SK-N-SH (cell line): Measurements from ENCODE around the gene STIP1. TPM values are rescaled to one million over a fixed set of nuclear protein-coding genes. Genes with fewer than 3 reads are reported as not detected.

Experiments used
- CTCF ChIA-PET: fragments of 300-600, 350-600 bp; formaldehyde crosslinking; extraction: SDS; loops from one replicate; lab custom pipeline; 2021; lab: Yijun Ruan, JAX
- POLR2A ChIA-PET: fragments of 350-600 bp; sonication (Branson Sonifier 250); formaldehyde crosslinking; extraction: SDS; loops from one replicate; lab custom pipeline; 2020; ENCODE audit warnings: antibody characterized with exemption, inconsistent platforms; lab: Yijun Ruan, JAX
- DNase-seq: peaks from one replicate; pipeline ENCODE4 v3.0.0; 2012
- H2AFZ ChIP-seq: fragments of 200-600 bp; sonication (generic); 2 replicates; pipeline ENCODE4 v1.8.1; 2016; ENCODE audit warnings: antibody characterized with exemption, mild to moderate bottlenecking, low read depth
- H3F3A ChIP-seq: fragments of 200-600 bp; sonication (generic); replicated peaks from 2 replicates; pipeline ENCODE3; 2016; ENCODE audit warnings: antibody characterized with exemption, mild to moderate bottlenecking; ENCODE audit not compliant: insufficient read depth
- H3K27ac ChIP-seq, 2 experiments: fragments of 200-500 bp in 1 of 2; fragments of 200-600 bp in 1 of 2; sonication (Bioruptor generic) in 1 of 2; sonication (generic), shearing (Covaris generic) in 1 of 2; 2 replicates each; pipeline versions ENCODE4 v1.5.1 to v1.6.1; 2014 to 2016; ENCODE audit warnings: low read depth in 2 of 2, inconsistent platforms in 1 of 2, low read length in 1 of 2, mild to moderate bottlenecking in 1 of 2, mixed read lengths in 1 of 2
- H3K27me3 ChIP-seq: fragments of 200-600 bp; sonication (generic), shearing (Covaris generic); 2 replicates; pipeline ENCODE4 v1.6.1; 2016; ENCODE audit warnings: mixed run types; ENCODE audit not compliant: insufficient read depth
- H3K36me3 ChIP-seq, 2 experiments: fragments of 200-500 bp in 1 of 2; fragments of 200-600 bp in 1 of 2; sonication (Bioruptor generic) in 1 of 2; sonication (generic) in 1 of 2; replicated peaks in 1 of 2; 2 replicates each; pipeline versions ENCODE3 to v1.5.1; 2014 to 2016; ENCODE audit warnings: low read length in 1 of 2, mild to moderate bottlenecking in 1 of 2; ENCODE audit not compliant: insufficient read depth in 2 of 2, control insufficient read depth in 1 of 2
- H3K4me1 ChIP-seq, 2 experiments: fragments of 200-500 bp in 1 of 2; fragments of 200-600 bp in 1 of 2; sonication (Bioruptor generic) in 1 of 2; sonication (generic), shearing (Covaris generic) in 1 of 2; 2 replicates each; pipeline versions ENCODE4 v1.5.1 to v1.6.1; 2014 to 2016; ENCODE audit warnings: low read depth in 1 of 2, low read length in 1 of 2, mixed run types in 1 of 2; ENCODE audit not compliant: insufficient read depth in 2 of 2, control insufficient read depth in 1 of 2
- H3K4me2 ChIP-seq: fragments of 200-600 bp; sonication (generic), shearing (Covaris generic); 2 replicates; pipeline ENCODE4 v1.6.1; 2017; ENCODE audit warnings: mixed run types
- H3K4me3 ChIP-seq, 2 experiments: fragments of 200-500 bp in 1 of 2; fragments of 200-600 bp in 1 of 2; sonication (Bioruptor generic) in 1 of 2; sonication (generic), shearing (Covaris generic) in 1 of 2; 2 replicates each; pipeline versions ENCODE4 v1.5.1 to v1.8.1; 2014 to 2016; ENCODE audit warnings: low read depth in 2 of 2, inconsistent platforms in 1 of 2, low read length in 1 of 2, mild to moderate bottlenecking in 1 of 2, mixed read lengths in 1 of 2, moderate library complexity in 1 of 2
- H3K79me2 ChIP-seq: fragments of 200-600 bp; sonication (generic); 2 replicates; pipeline ENCODE4 v1.8.1; 2017; ENCODE audit warnings: mild to moderate bottlenecking; ENCODE audit not compliant: insufficient read depth
- H3K9ac ChIP-seq: fragments of 200-600 bp; sonication (generic); 2 replicates; pipeline ENCODE4 v1.6.1; 2017; ENCODE audit warnings: mixed run types
- H3K9me2 ChIP-seq: fragments of 200-600 bp; sonication (generic); 2 replicates; pipeline ENCODE4 v1.6.1; 2017; ENCODE audit warnings: mixed run types
- H3K9me3 ChIP-seq: fragments of 200-600 bp; sonication (generic); 2 replicates; pipeline ENCODE4 v1.6.1; 2017; ENCODE audit warnings: mixed run types, mild to moderate bottlenecking, moderate library complexity
- H4K20me1 ChIP-seq: fragments of 200-600 bp; sonication (generic); 2 replicates; pipeline ENCODE4 v1.6.1; 2017; ENCODE audit warnings: mild to moderate bottlenecking, mixed run types; ENCODE audit not compliant: insufficient read depth
- ELF1 ChIP-seq: IDR thresholded peaks from 2 replicates; pipeline ENCODE4 v1.4.0; 2012
- EZH2phosphoT487 ChIP-seq: fragments of 200-600 bp; sonication (generic); IDR thresholded peaks from 2 replicates; pipeline ENCODE4 v1.6.1; 2017; ENCODE audit warnings: low read depth, mixed run types, mild to moderate bottlenecking, antibody characterized with exemption, moderate library complexity, borderline replicate concordance
- GATA2 ChIP-seq: sonication (generic); formaldehyde crosslinking; IDR thresholded peaks from 2 replicates; pipeline ENCODE4 v1.5.0; 2020; ENCODE audit warnings: mild to moderate bottlenecking, missing genetic modification reagents
- JUND ChIP-seq: IDR thresholded peaks from 2 replicates; pipeline ENCODE4 v1.4.0; 2012
- NFIC ChIP-seq: IDR thresholded peaks from 2 replicates; pipeline ENCODE4 v1.4.0; 2012; ENCODE audit warnings: borderline replicate concordance
- RAD21 ChIP-seq: IDR thresholded peaks from 2 replicates; pipeline ENCODE4 v1.6.1; 2012; ENCODE audit warnings: mild to moderate bottlenecking, low read length
- RCOR1 ChIP-seq: fragments of 150-350 bp; IDR thresholded peaks from 2 replicates; pipeline ENCODE4 v1.6.1; 2017; ENCODE audit warnings: antibody characterized with exemption, low read length
- RFX5 ChIP-seq: IDR thresholded peaks from 2 replicates; pipeline ENCODE4 v1.6.1; 2012; ENCODE audit warnings: mild to moderate bottlenecking, improper control_type of control experiment, low read length
- SIN3A ChIP-seq: IDR thresholded peaks from 2 replicates; pipeline ENCODE4 v1.6.1; 2012; ENCODE audit warnings: low read depth, mild to moderate bottlenecking, low read length, moderate library complexity, borderline replicate concordance
- SMC3 ChIP-seq: IDR thresholded peaks from 2 replicates; pipeline ENCODE4 v1.6.1; 2012; ENCODE audit warnings: low read depth, low read length, improper control_type of control experiment
- TAF1 ChIP-seq: IDR thresholded peaks from 2 replicates; pipeline ENCODE4 v1.6.1; 2012; ENCODE audit warnings: low read depth, mild to moderate bottlenecking, low read length, moderate library complexity, borderline replicate concordance
- TEAD4 ChIP-seq: IDR thresholded peaks from 2 replicates; pipeline ENCODE4 v1.4.0; 2012; ENCODE audit warnings: mild to moderate bottlenecking, borderline replicate concordance; ENCODE audit not compliant: insufficient read depth
- WGBS: methylation state at CpG from one replicate; pipeline ENCODE4 v1.1.6; 2017; ENCODE audit warnings: low lambda C conversion rate; 5-methylcytosine and 5-hydroxymethylcytosine counted together
- polyA plus RNA-seq, 3 experiments: library from polyadenylated mRNA; depleted of rRNA; stranded (reverse); fragments of >200 nt; gene quantifications; 2 replicates each; pipeline ENCODE4 v1.2.3, GENCODE V29; 2012
- TF ChIP-seq, protein P1 (sequence below): IDR thresholded peaks from 2 replicates; pipeline ENCODE4; 2012
- TF ChIP-seq, protein P2 (sequence below): IDR thresholded peaks from 2 replicates; pipeline ENCODE4 v1.4.0; 2012; ENCODE audit warnings: low read depth, borderline replicate concordance
- TF ChIP-seq, protein P3 (sequence below): fragments of 150-350 bp; IDR thresholded peaks from 2 replicates; pipeline ENCODE4 v1.6.1; 2017; ENCODE audit warnings: antibody characterized with exemption, low read length, low read depth, borderline replicate concordance

The STIP1 gene
- polyA plus RNA-seq, 1 of the 3 experiments (the other 2 are of a cell fraction): 163 TPM

DNA sequence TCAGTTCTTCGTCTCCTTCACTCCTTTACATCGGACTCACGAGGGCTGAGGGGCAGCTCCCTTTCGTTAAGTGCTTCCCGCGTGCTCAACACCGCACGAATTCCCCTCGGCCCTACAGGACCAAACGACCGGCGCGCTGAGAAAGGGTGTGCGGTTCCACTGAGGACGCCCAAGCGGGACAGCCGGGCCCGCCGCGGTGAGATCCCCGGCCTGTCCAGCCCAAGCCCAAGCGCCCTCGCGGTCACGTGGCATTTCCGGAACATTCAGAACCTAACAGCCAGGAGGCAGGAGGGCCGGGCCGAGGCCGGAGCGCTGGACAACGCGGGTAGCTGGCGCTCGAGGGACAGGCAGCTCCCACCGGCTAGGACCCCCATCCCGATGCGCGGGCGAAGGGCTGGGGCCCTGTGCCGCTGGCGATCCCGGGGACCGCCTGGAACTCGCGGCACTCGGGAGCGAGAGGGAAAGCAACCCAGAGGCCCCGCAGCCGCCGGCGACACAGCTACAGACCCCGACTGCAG lies 737 bp upstream of the STIP1 start (continued):
- TF ChIP-seq SMC3 (no peak), ELF1 (peak; percentile 26; the same call in 1 of the 2 replicates), TEAD4 (no peak), EZH2phosphoT487 (no peak), RAD21 (no peak), JUND (no peak), NFIC (no peak), SIN3A (no peak), RFX5 (no peak), TAF1 (peak; percentile 98)
- TF ChIP-seq, protein P1, sequence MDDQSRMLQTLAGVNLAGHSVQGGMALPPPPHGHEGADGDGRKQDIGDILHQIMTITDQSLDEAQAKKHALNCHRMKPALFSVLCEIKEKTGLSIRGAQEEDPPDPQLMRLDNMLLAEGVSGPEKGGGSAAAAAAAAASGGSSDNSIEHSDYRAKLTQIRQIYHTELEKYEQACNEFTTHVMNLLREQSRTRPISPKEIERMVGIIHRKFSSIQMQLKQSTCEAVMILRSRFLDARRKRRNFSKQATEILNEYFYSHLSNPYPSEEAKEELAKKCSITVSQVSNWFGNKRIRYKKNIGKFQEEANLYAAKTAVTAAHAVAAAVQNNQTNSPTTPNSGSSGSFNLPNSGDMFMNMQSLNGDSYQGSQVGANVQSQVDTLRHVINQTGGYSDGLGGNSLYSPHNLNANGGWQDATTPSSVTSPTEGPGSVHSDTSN: no peak

DNA sequence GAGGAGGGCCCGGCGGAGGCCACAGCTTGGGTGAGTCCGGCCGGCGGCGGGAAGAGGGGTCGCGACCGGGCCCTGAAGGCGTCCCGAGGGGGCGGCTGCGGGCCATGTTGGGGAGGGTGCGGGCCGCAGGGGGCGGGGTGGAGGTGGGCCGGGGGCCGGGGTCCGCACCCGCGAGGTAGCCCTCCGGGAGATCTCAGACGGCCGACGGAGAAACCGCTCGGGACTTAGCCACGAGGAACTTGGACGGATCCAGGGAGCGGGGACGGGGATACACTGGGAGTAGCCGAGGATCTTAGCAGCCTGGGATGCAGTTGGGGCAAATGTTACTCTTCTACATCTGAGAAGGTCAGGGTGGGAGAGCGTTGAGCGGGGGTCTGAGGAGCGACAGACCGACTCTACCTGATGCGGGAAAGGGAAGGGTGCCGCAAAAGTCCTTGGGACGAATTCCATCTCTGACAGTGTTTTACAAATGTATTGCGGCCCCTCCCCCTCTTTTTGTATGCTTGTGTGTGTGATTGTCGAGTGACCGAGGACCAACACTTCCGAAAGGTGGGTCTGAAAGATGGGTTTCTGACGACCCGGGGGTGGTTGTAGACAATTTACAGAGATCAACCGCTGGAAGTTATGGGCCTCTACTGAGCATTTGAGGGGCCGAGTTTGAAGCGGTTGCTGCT lies 658 bp downstream of the STIP1 start:
- Histone ChIP-seq H2AFZ (no peak overlapping the region), H3K9me2 (no peaks in the 10 kb centered on the region), H3K27me3 (no peaks in the 10 kb centered on the region), H3K4me3 (no peak overlapping the region), H3F3A (peaks cover 12% of the 10 kb centered on the region)
- CTCF ChIA-PET: interaction anchor here (0.9 to 2.1 kb wide), 6 partner anchors 8 to 45 kb away, joined by 3 to 7 read pairs (median 4); partner anchors contain the start of genes FERMT3, NUDT22 and TRPT1
- TF ChIP-seq RCOR1 (no peak), GATA2 (CRISPR knock-in tag) (no peak)
- TF ChIP-seq, protein P2, sequence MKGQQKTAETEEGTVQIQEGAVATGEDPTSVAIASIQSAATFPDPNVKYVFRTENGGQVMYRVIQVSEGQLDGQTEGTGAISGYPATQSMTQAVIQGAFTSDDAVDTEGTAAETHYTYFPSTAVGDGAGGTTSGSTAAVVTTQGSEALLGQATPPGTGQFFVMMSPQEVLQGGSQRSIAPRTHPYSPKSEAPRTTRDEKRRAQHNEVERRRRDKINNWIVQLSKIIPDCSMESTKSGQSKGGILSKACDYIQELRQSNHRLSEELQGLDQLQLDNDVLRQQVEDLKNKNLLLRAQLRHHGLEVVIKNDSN: no peak
- TF ChIP-seq, protein P3, sequence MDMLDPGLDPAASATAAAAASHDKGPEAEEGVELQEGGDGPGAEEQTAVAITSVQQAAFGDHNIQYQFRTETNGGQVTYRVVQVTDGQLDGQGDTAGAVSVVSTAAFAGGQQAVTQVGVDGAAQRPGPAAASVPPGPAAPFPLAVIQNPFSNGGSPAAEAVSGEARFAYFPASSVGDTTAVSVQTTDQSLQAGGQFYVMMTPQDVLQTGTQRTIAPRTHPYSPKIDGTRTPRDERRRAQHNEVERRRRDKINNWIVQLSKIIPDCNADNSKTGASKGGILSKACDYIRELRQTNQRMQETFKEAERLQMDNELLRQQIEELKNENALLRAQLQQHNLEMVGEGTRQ: no peak
- TF ChIP-seq, all 33 proteins: peak for 0
- no peaks in the 10 kb centered on the region for H3K9me3 ChIP-seq
- peaks cover 30% of the 10 kb centered on the region for H3K79me2 ChIP-seq
- H3K4me1 ChIP-seq: peaks cover 3 to 17% of the 10 kb centered on the region in 2 experiments; a peak in 1 of 4 replicates
- POLR2A ChIA-PET: interaction anchor here (1.0 to 1.9 kb wide), 6 partner anchors 14 to 85 kb away, joined by 3 to 8 read pairs (median 5); partner anchors contain the start of gene NUDT22
- H3K9ac ChIP-seq: no peak overlapping the region
- H4K20me1 ChIP-seq: peaks cover 27% of the 10 kb centered on the region
- DNase-seq: no peak
- H3K27ac ChIP-seq: peak overlapping the region in 1 of 2 experiments; percentile 64; a peak in 2 of 4 replicates
- no peak overlapping the region for H3K4me2 ChIP-seq
- WGBS: 4% methylated on average over 18 of the region's 48 CpGs
- peaks cover 0 to 8% of the 10 kb centered on the region in 2 experiments for H3K36me3 ChIP-seq
